Calu3 (cell line): ENCODE measurements around the gene NECTIN1. TPM values are rescaled to one million over a fixed set of nuclear protein-coding genes. Genes with fewer than 3 reads are reported as not detected.

Experiments used
- BruUV-seq: library from RNA; stranded (reverse); fragments of 400-500 nt; replicated peaks from 2 replicates; lab custom pipeline; 2021; lab: Mats Ljungman, UMichigan
- CTCF ChIA-PET: fragments of 300-600 bp; sonication (Branson Sonifier 250); formaldehyde crosslinking; loops from one replicate; lab custom pipeline; 2022; ENCODE audit warnings: antibody characterized with exemption; lab: Charles Lee
- DNase-seq: peaks from one replicate; pipeline ENCODE4 v3.0.0; 2022
- H3K27ac Mint-ChIP-seq: one replicate; pipeline ENCODE4 v1.8.0; 2022; ENCODE audit warnings: mixed read lengths; ENCODE audit not compliant: unreplicated experiment
- H3K27me3 Mint-ChIP-seq: one replicate; pipeline ENCODE4 v1.8.0; 2022; ENCODE audit warnings: mixed read lengths; ENCODE audit not compliant: unreplicated experiment
- H3K36me3 Mint-ChIP-seq: one replicate; pipeline ENCODE4 v1.8.0; 2022; ENCODE audit warnings: mild to moderate bottlenecking, moderate library complexity, mixed read lengths; ENCODE audit not compliant: insufficient read depth, unreplicated experiment
- H3K4me1 Mint-ChIP-seq: one replicate; pipeline ENCODE4 v1.8.0; 2022; ENCODE audit warnings: mild to moderate bottlenecking, low read depth, mixed read lengths; ENCODE audit not compliant: unreplicated experiment
- H3K4me3 Mint-ChIP-seq: one replicate; pipeline ENCODE4 v1.8.0; 2022; ENCODE audit warnings: mild to moderate bottlenecking, low read depth, moderate library complexity, mixed read lengths; ENCODE audit not compliant: unreplicated experiment
- H3K9me3 Mint-ChIP-seq: one replicate; pipeline ENCODE4 v1.8.0; 2022; ENCODE audit warnings: low read depth, mixed read lengths; ENCODE audit not compliant: unreplicated experiment
- intact Hi-C: fragments of 100-400 bp; cut with micrococcal nuclease; formaldehyde crosslinking; loops from one replicate; pipeline ENCODE4 v1.10.0; 2022; ENCODE audit not compliant: unreplicated experiment
- total RNA-seq: library from RNA; stranded (reverse); gene quantifications from 2 replicates; pipeline ENCODE4 v1.2.3, GENCODE V29; 2022
- TF ChIP-seq, protein P1 (sequence below): fragments of 200-600 bp; IDR thresholded peaks from one replicate; pipeline ENCODE4 v1.8.0; 2022; ENCODE audit warnings: antibody characterized with exemption; ENCODE audit not compliant: unreplicated experiment

NECTIN1 gene
- total RNA-seq, 1 experiment from 2014 or later: 22.1 TPM

DNA sequence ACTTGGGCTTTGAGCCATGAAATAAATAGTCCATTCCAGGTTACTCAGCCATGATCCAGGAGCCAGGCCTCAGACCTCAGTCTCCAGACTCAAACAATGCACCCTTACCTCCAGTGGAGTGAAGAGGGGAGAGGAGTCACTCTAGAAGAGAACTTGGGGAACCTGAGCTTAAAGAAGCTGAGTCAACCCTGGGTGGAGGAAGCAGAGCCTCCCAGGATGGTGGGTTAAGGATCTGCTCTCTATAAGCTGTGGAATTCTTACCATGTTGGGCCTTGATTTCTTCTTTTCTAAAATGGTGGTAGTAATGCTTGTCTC is 113.2 kb downstream of the NECTIN1 start:
- no peak overlapping the region for H3K4me3 Mint-ChIP-seq
- CTCF ChIA-PET: interaction anchor here (0.6 to 1.0 kb wide), 2 partner anchors 31 to 82 kb away, joined by 3 to 4 read pairs; no protein-coding TSS in a partner anchor

GRCh38 chr11:119615003-119615881 is 113.8 kb downstream of the NECTIN1 start:
- CTCF ChIA-PET: interaction anchor here (1.0 kb wide), 1 partner anchor 81 kb away, joined by 3 read pairs; no protein-coding TSS in a partner anchor
- BruUV-seq: no TSS peak

More for the DNA sequence above, 113.2 kb downstream of the NECTIN1 start:
- H3K9me3 Mint-ChIP-seq: peaks cover 2% of the 10 kb centered on the region
- no TSS peak for BruUV-seq
- TF ChIP-seq, protein P1, sequence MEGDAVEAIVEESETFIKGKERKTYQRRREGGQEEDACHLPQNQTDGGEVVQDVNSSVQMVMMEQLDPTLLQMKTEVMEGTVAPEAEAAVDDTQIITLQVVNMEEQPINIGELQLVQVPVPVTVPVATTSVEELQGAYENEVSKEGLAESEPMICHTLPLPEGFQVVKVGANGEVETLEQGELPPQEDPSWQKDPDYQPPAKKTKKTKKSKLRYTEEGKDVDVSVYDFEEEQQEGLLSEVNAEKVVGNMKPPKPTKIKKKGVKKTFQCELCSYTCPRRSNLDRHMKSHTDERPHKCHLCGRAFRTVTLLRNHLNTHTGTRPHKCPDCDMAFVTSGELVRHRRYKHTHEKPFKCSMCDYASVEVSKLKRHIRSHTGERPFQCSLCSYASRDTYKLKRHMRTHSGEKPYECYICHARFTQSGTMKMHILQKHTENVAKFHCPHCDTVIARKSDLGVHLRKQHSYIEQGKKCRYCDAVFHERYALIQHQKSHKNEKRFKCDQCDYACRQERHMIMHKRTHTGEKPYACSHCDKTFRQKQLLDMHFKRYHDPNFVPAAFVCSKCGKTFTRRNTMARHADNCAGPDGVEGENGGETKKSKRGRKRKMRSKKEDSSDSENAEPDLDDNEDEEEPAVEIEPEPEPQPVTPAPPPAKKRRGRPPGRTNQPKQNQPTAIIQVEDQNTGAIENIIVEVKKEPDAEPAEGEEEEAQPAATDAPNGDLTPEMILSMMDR: no peak
- H3K36me3 Mint-ChIP-seq: no peaks in the 10 kb centered on the region
- peak overlapping the region; percentile 54 for H3K27ac Mint-ChIP-seq
- H3K27me3 Mint-ChIP-seq: no peaks in the 10 kb centered on the region
- DNase-seq: no peak
- H3K4me1 Mint-ChIP-seq: peaks cover 26% of the 10 kb centered on the region
- intact Hi-C loops: no loop called here

DNA sequence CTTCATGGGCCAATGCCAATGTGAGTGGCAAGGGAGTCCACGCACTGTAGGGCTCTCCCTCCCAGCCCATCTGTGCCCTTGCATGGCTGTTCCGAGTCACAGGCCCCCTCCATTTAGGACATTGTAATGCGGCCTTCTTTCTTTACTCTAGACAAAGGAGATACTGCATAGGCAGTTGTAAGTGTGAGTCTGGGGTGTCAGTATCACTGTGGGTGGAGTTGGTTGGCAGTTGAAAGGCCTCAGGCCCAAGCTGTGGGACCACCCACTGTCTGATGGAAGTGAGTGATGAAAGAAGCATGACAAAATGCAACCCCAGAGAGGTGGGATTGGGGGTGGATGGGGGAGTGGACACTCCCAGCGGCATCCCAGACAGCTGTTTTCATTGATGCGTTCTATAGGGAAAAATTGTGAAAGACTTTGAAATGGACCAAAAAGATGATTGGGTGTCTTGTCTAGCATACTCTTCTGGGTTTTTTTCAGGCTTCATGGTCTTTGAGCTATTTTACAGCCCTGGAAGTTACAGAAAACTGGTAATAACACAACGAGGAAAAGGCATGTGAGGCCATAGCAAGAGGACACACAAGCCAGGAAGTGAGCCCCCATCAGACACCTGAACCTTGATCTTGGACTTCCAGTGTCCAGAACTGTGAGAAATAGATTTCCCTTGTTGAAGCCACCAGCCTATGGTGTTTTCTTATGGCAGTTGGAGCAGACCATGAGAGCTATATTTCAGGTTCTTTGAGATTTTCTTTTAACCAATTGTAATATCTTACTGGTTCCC is 114.6 kb downstream of the NECTIN1 start:
- Mint-ChIP-seq H3K27me3 (no peaks in the 10 kb centered on the region), H3K36me3 (no peaks in the 10 kb centered on the region), H3K4me3 (no peak overlapping the region), H3K9me3 (peaks cover 2% of the 10 kb centered on the region), H3K27ac (no peak overlapping the region), H3K4me1 (peaks cover 26% of the 10 kb centered on the region)
- intact Hi-C loops: no loop called here
- BruUV-seq: no TSS peak
- TF ChIP-seq, protein P1: no peak
- CTCF ChIA-PET: no interaction called here
- DNase-seq: no peak

More at GRCh38 chr11:119615003-119615881, 113.8 kb downstream of the NECTIN1 start:
- peak overlapping the region; percentile 54 for H3K27ac Mint-ChIP-seq
- TF ChIP-seq, protein P1: no peak
- peaks cover 2% of the 10 kb centered on the region for H3K9me3 Mint-ChIP-seq
- no peak overlapping the region for H3K4me3 Mint-ChIP-seq
- H3K27me3 Mint-ChIP-seq: no peaks in the 10 kb centered on the region
- H3K4me1 Mint-ChIP-seq: peaks cover 26% of the 10 kb centered on the region
- no peaks in the 10 kb centered on the region for H3K36me3 Mint-ChIP-seq
- peak; percentile 45 for DNase-seq
- intact Hi-C loops: no loop called here

DNA sequence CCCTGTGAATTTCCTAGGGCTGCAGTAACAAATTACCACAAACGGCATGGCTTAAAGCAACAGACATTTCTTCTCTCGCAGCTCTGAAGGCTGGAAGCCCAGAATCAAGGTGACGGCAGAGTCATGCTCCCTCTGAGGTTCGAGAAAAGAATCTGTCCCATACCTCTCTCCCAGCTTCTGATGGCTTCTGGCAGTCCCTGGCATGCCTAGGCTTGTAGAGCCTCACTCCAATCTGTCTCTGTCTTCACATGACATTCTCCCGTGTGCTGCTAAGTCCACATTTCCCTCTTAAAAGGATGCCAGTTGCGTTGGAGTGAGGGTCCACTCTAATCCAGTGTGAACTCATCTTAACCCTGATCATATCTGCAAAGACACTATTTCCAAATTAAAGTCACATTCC is 116.2 kb downstream of the NECTIN1 start:
- Mint-ChIP-seq H3K27me3 (no peaks in the 10 kb centered on the region), H3K27ac (peak overlapping the region; percentile 40), H3K9me3 (peaks cover 2% of the 10 kb centered on the region), H3K4me3 (no peak overlapping the region), H3K4me1 (peaks cover 35% of the 10 kb centered on the region), H3K36me3 (no peaks in the 10 kb centered on the region)
- intact Hi-C loops: no loop called here
- CTCF ChIA-PET: no interaction called here
- TF ChIP-seq, protein P1: no peak
- no TSS peak for BruUV-seq
- no peak for DNase-seq
